Measurements from ENCODE around the gene PAGE2. TPM values are rescaled to one million over a fixed set of nuclear protein-coding genes. Genes with fewer than 3 reads are reported as not detected.

Gene PAGE2
- total and polyA plus RNA-seq, 9 of the 15 experiments (the other 6 are each of a cell fraction or from before 2014, with no cell fraction given), result 0.40 to 3.7 (median 1.5) TPM; not detected in 1

DNA sequence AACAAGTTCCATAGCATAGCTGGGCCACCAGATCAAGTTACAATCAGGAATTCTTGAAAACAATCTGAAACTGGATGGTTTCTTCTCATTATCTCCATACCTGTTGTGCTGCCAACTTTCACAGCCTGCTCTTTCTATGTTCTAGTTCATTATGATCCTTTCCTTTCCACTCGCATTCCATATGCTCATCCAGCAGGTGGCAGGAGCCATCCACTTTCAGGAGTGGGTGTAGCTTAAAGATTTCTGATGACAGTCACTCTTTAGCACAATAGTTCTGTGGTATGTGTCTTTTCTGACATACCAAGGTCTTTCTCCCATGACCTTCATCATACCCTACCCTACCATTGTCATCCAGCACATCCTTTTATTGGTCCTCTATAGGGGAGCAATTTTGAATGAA is 46.4 kb downstream of the PAGE2 start (continued):
- TF ChIP-seq CHCHD3 (CRISPR knock-in tag; IDR thresholded peaks at IDR 0.05) (no peak), TEAD4 (IDR thresholded peaks at IDR 0.05; ENCODE audit: low read length) (no peak), TEAD4 (CRISPR knock-in tag; IDR thresholded peaks at IDR 0.05; ENCODE audit: borderline replicate concordance) (no peak), POLR2A (conservative IDR thresholded peaks at IDR 0.05) (no peak), NFIC (IDR thresholded peaks at IDR 0.05) (no peak), POLR3A (IDR thresholded peaks at IDR 0.05; ENCODE audit: borderline replicate concordance, extremely low read depth, insufficient read depth, insufficient read length) (no peak), ZKSCAN1 (IDR thresholded peaks at IDR 0.05; ENCODE audit: low read depth, low read length) (no peak), ZNF41 (CRISPR knock-in tag; conservative IDR thresholded peaks at IDR 0.05) (no peak), YBX1 (IDR thresholded peaks at IDR 0.05) (no peak), ZKSCAN3 (CRISPR knock-in tag; IDR thresholded peaks at IDR 0.05) (no peak), SREBF1 (IDR thresholded peaks at IDR 0.05; ENCODE audit: borderline replicate concordance, low read depth, low read length) (no peak), RAD21 (CRISPR knock-in tag; conservative IDR thresholded peaks at IDR 0.05 in 1 of 2, IDR thresholded peaks at IDR 0.05 in 1 of 2) (peak; percentile 71 to 83), ZNF699 (CRISPR knock-in tag; IDR thresholded peaks at IDR 0.05; ENCODE audit: insufficient replicate concordance) (no peak)
- TF ChIP-seq, protein P1, sequence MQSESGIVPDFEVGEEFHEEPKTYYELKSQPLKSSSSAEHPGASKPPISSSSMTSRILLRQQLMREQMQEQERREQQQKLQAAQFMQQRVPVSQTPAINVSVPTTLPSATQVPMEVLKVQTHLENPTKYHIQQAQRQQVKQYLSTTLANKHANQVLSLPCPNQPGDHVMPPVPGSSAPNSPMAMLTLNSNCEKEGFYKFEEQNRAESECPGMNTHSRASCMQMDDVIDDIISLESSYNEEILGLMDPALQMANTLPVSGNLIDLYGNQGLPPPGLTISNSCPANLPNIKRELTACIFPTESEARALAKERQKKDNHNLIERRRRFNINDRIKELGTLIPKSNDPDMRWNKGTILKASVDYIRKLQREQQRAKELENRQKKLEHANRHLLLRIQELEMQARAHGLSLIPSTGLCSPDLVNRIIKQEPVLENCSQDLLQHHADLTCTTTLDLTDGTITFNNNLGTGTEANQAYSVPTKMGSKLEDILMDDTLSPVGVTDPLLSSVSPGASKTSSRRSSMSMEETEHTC (IDR thresholded peaks at IDR 0.05), result no peak
- TF ChIP-seq, protein P2, sequence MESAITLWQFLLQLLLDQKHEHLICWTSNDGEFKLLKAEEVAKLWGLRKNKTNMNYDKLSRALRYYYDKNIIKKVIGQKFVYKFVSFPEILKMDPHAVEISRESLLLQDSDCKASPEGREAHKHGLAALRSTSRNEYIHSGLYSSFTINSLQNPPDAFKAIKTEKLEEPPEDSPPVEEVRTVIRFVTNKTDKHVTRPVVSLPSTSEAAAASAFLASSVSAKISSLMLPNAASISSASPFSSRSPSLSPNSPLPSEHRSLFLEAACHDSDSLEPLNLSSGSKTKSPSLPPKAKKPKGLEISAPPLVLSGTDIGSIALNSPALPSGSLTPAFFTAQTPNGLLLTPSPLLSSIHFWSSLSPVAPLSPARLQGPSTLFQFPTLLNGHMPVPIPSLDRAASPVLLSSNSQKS (CRISPR knock-in tag; IDR thresholded peaks at IDR 0.05), result no peak
- TF ChIP-seq, protein P3, sequence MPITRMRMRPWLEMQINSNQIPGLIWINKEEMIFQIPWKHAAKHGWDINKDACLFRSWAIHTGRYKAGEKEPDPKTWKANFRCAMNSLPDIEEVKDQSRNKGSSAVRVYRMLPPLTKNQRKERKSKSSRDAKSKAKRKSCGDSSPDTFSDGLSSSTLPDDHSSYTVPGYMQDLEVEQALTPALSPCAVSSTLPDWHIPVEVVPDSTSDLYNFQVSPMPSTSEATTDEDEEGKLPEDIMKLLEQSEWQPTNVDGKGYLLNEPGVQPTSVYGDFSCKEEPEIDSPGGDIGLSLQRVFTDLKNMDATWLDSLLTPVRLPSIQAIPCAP (CRISPR knock-in tag; IDR thresholded peaks at IDR 0.05; ENCODE audit: borderline replicate concordance), result no peak
- TF ChIP-seq, protein P4, sequence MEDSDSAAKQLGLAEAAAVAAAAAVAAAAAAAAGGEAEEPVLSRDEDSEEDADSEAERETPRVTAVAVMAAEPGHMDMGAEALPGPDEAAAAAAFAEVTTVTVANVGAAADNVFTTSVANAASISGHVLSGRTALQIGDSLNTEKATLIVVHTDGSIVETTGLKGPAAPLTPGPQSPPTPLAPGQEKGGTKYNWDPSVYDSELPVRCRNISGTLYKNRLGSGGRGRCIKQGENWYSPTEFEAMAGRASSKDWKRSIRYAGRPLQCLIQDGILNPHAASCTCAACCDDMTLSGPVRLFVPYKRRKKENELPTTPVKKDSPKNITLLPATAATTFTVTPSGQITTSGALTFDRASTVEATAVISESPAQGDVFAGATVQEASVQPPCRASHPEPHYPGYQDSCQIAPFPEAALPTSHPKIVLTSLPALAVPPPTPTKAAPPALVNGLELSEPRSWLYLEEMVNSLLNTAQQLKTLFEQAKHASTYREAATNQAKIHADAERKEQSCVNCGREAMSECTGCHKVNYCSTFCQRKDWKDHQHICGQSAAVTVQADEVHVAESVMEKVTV (CRISPR knock-in tag; IDR thresholded peaks at IDR 0.05), result peak; percentile 37; the same call in 1 of the 2 replicates
- TF ChIP-seq, protein P5, sequence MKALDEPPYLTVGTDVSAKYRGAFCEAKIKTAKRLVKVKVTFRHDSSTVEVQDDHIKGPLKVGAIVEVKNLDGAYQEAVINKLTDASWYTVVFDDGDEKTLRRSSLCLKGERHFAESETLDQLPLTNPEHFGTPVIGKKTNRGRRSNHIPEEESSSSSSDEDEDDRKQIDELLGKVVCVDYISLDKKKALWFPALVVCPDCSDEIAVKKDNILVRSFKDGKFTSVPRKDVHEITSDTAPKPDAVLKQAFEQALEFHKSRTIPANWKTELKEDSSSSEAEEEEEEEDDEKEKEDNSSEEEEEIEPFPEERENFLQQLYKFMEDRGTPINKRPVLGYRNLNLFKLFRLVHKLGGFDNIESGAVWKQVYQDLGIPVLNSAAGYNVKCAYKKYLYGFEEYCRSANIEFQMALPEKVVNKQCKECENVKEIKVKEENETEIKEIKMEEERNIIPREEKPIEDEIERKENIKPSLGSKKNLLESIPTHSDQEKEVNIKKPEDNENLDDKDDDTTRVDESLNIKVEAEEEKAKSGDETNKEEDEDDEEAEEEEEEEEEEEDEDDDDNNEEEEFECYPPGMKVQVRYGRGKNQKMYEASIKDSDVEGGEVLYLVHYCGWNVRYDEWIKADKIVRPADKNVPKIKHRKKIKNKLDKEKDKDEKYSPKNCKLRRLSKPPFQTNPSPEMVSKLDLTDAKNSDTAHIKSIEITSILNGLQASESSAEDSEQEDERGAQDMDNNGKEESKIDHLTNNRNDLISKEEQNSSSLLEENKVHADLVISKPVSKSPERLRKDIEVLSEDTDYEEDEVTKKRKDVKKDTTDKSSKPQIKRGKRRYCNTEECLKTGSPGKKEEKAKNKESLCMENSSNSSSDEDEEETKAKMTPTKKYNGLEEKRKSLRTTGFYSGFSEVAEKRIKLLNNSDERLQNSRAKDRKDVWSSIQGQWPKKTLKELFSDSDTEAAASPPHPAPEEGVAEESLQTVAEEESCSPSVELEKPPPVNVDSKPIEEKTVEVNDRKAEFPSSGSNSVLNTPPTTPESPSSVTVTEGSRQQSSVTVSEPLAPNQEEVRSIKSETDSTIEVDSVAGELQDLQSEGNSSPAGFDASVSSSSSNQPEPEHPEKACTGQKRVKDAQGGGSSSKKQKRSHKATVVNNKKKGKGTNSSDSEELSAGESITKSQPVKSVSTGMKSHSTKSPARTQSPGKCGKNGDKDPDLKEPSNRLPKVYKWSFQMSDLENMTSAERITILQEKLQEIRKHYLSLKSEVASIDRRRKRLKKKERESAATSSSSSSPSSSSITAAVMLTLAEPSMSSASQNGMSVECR (CRISPR knock-in tag; IDR thresholded peaks at IDR 0.05), result no peak
- TF ChIP-seq, protein P6, sequence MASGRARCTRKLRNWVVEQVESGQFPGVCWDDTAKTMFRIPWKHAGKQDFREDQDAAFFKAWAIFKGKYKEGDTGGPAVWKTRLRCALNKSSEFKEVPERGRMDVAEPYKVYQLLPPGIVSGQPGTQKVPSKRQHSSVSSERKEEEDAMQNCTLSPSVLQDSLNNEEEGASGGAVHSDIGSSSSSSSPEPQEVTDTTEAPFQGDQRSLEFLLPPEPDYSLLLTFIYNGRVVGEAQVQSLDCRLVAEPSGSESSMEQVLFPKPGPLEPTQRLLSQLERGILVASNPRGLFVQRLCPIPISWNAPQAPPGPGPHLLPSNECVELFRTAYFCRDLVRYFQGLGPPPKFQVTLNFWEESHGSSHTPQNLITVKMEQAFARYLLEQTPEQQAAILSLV (tag; IDR thresholded peaks at IDR 0.05), result no peak
